H1 (cell line): ENCODE measurements around the gene PRMT2. TPM values are rescaled to one million over a fixed set of nuclear protein-coding genes. Genes with fewer than 3 reads are reported as not detected.
"Not testable (repeated sequence)": the region's sequence is repeated elsewhere in the genome, so short reads cannot be mapped to it uniquely, and the experiment has no call there.

Experiments
- CTCF ChIA-PET: fragments of 300-600 bp; sonication (Branson Sonifier 250); formaldehyde crosslinking; loops from one replicate; lab custom pipeline; 2021; ENCODE audit not compliant: partially characterized antibody; lab: Charles Lee
- POLR2A ChIA-PET: fragments of 300-600 bp; sonication (Branson Sonifier 250); formaldehyde crosslinking; loops from one replicate; lab custom pipeline; 2021; ENCODE audit warnings: inconsistent platforms; ENCODE audit not compliant: partially characterized antibody; lab: Charles Lee
- DNase-seq, 2 experiments: peaks; one replicate each; pipeline versions ENCODE4 v3.0.0 to v3.0.0-alpha.2; 2010 to 2022; ENCODE audit warnings: low spot score in 2 of 2, low read depth in 1 of 2, mixed read lengths in 1 of 2
- FAIRE-seq: peaks from 2 replicates; lab custom pipeline; 2011; peaks lifted over from hg19 to GRCh38; lab: Jason Lieb, UNC
- H2AFZ ChIP-seq: 2 replicates; pipeline ENCODE4 v1.8.1; 2012; ENCODE audit warnings: low read length, inconsistent platforms
- H2AK5ac ChIP-seq: 2 replicates; pipeline ENCODE4 v1.6.1; 2013; ENCODE audit warnings: low read depth, low read length
- H2BK120ac ChIP-seq: replicated peaks from 2 replicates; pipeline ENCODE3; 2013; ENCODE audit warnings: low read depth, low read length, inconsistent platforms
- H2BK12ac ChIP-seq: 2 replicates; pipeline ENCODE4 v1.6.1; 2013; ENCODE audit warnings: low read depth, low read length
- H2BK15ac ChIP-seq: 2 replicates; pipeline ENCODE4 v1.6.1; 2013; ENCODE audit warnings: low read length
- H2BK20ac ChIP-seq: 2 replicates; pipeline ENCODE4 v1.6.1; 2013; ENCODE audit warnings: low read length
- H2BK5ac ChIP-seq: 2 replicates; pipeline ENCODE4 v1.6.1; 2013; ENCODE audit warnings: low read depth, low read length
- H3K14ac ChIP-seq: 2 replicates; pipeline ENCODE4 v1.6.1; 2013; ENCODE audit warnings: inconsistent platforms; ENCODE audit not compliant: insufficient read length
- H3K18ac ChIP-seq: 2 replicates; pipeline ENCODE4 v1.6.1; 2013; ENCODE audit warnings: low read length; ENCODE audit errors: extremely low read depth
- H3K23ac ChIP-seq: 2 replicates; pipeline ENCODE4 v1.6.1; 2013; ENCODE audit warnings: inconsistent platforms; ENCODE audit not compliant: insufficient read length
- H3K23me2 ChIP-seq: 2 replicates; pipeline ENCODE4 v1.6.1; 2013; ENCODE audit warnings: low read depth, low read length
- H3K27ac ChIP-seq: 2 replicates; pipeline ENCODE4 v1.6.1; 2011; ENCODE audit warnings: low read depth, low read length, inconsistent platforms
- H3K27me3 ChIP-seq, 4 experiments: replicated peaks in 1 of 4; 1 replicate in 1 of 4; 2 replicates in 3 of 4; pipeline versions ENCODE4 v1.6.1 to v1.8.1; 2011 to 2013; ENCODE audit warnings: low read length in 3 of 4, mild to moderate bottlenecking in 3 of 4, inconsistent platforms in 2 of 4, mixed read lengths in 2 of 4, moderate library complexity in 1 of 4; ENCODE audit not compliant: control insufficient read depth in 3 of 4, insufficient read depth in 3 of 4; ENCODE audit errors: extremely low read depth in 1 of 4
- H3K36me3 ChIP-seq, 4 experiments: 2 replicates each; pipeline versions ENCODE4 v1.6.1 to v1.8.1; 2011 to 2013; ENCODE audit warnings: mild to moderate bottlenecking in 4 of 4, low read length in 3 of 4, moderate library complexity in 2 of 4, control low read depth in 1 of 4, inconsistent platforms in 1 of 4; ENCODE audit not compliant: insufficient read depth in 4 of 4, control insufficient read depth in 2 of 4
- H3K4ac ChIP-seq: replicated peaks from 2 replicates; pipeline ENCODE3; 2013; ENCODE audit warnings: low read length, low read depth, mixed read lengths, inconsistent platforms; ENCODE audit not compliant: insufficient read length
- H3K4me1 ChIP-seq, 4 experiments: replicated peaks in 1 of 4; 1 replicate in 1 of 4; 2 replicates in 3 of 4; pipeline versions ENCODE4 v1.6.1 to v1.8.1; 2011 to 2013; ENCODE audit warnings: low read length in 3 of 4, inconsistent platforms in 2 of 4, mixed read lengths in 1 of 4; ENCODE audit not compliant: insufficient read depth in 4 of 4, control insufficient read depth in 3 of 4
- H3K4me2 ChIP-seq, 2 experiments: 2 replicates each; pipeline versions ENCODE4 v1.6.1 to v1.8.1; 2011 to 2013; ENCODE audit warnings: low read depth in 2 of 2, low read length in 2 of 2, control low read depth in 1 of 2, inconsistent platforms in 1 of 2, mild to moderate bottlenecking in 1 of 2; ENCODE audit not compliant: insufficient read depth in 1 of 2
- H3K4me3 ChIP-seq, 4 experiments: fragments of 200-600, 300-600 bp in 1 of 4; sonication (generic), shearing (Covaris generic), sonication (Bioruptor Twin) in 1 of 4; 2 replicates each; pipeline versions ENCODE4 v1.5.1 to v1.8.1; 2011 to 2016; ENCODE audit warnings: low read length in 4 of 4, low read depth in 3 of 4, control low read depth in 2 of 4, inconsistent platforms in 2 of 4, mild to moderate bottlenecking in 2 of 4, mixed read lengths in 1 of 4, moderate library complexity in 1 of 4; ENCODE audit not compliant: insufficient read depth in 2 of 4; ENCODE audit errors: extremely low read depth in 1 of 4
- H3K56ac ChIP-seq: replicated peaks from 2 replicates; pipeline ENCODE3; 2013; ENCODE audit warnings: low read depth, mild to moderate bottlenecking, mixed read lengths, low read length, inconsistent platforms; ENCODE audit not compliant: insufficient read length
- H3K79me1 ChIP-seq: 2 replicates; pipeline ENCODE4 v1.6.1; 2013; ENCODE audit warnings: low read depth, low read length, control low read depth
- H3K79me2 ChIP-seq, 2 experiments: 2 replicates each; pipeline versions ENCODE4 v1.6.1 to v1.8.1; 2012 to 2013; ENCODE audit warnings: low read length in 2 of 2, mild to moderate bottlenecking in 2 of 2, inconsistent platforms in 1 of 2; ENCODE audit not compliant: insufficient read depth in 2 of 2, control insufficient read depth in 1 of 2
- H3K9ac ChIP-seq, 4 experiments: replicated peaks in 1 of 4; 1 replicate in 1 of 4; 2 replicates in 3 of 4; pipeline versions ENCODE4 v1.6.1 to v1.8.1; 2011 to 2013; ENCODE audit warnings: low read depth in 3 of 4, low read length in 3 of 4, control low read depth in 2 of 4, mild to moderate bottlenecking in 2 of 4, moderate library complexity in 2 of 4, inconsistent platforms in 1 of 4; ENCODE audit errors: extremely low read depth in 1 of 4
- H3K9me3 ChIP-seq, 2 experiments: 2 replicates each; pipeline versions ENCODE4 v1.6.1 to v1.8.1; 2012 to 2013; ENCODE audit warnings: mild to moderate bottlenecking in 2 of 2, moderate library complexity in 2 of 2, control low read depth in 1 of 2, inconsistent platforms in 1 of 2, low read depth in 1 of 2, low read length in 1 of 2, mixed read lengths in 1 of 2; ENCODE audit not compliant: insufficient read depth in 2 of 2
- H4K20me1 ChIP-seq, 2 experiments: replicated peaks in 1 of 2; 2 replicates each; pipeline versions ENCODE3 to v1.8.1; 2011 to 2013; ENCODE audit warnings: inconsistent platforms in 2 of 2, low read length in 2 of 2, mild to moderate bottlenecking in 1 of 2; ENCODE audit not compliant: insufficient read depth in 2 of 2, control insufficient read depth in 1 of 2
- H4K5ac ChIP-seq: 2 replicates; pipeline ENCODE4 v1.6.1; 2013; ENCODE audit warnings: low read length, low read depth, mixed read lengths, inconsistent platforms; ENCODE audit not compliant: insufficient read length
- H4K8ac ChIP-seq: 2 replicates; pipeline ENCODE4 v1.8.0; 2013; ENCODE audit warnings: mild to moderate bottlenecking, moderate library complexity, low read length, inconsistent platforms; ENCODE audit not compliant: insufficient read depth; ENCODE audit errors: extremely low read depth
- H4K91ac ChIP-seq: replicated peaks from 2 replicates; pipeline ENCODE3; 2013; ENCODE audit warnings: low read length, mixed read lengths, inconsistent platforms; ENCODE audit not compliant: insufficient read length
- WGBS, 2 experiments: shearing (Covaris generic) in 1 of 2; methylation state at CpG; one replicate each; pipeline versions ENCODE4 v1.1.6 to v1.1.7; 2013 to 2015; ENCODE audit warnings: low lambda C conversion rate in 2 of 2, mixed read lengths in 2 of 2, inconsistent platforms in 1 of 2, low coverage in 1 of 2, missing lambda C conversion rate in 1 of 2; ENCODE audit not compliant: insufficient replicate concordance in 2 of 2, insufficient coverage in 1 of 2, insufficient read length in 1 of 2; ENCODE audit errors: extremely low coverage in 1 of 2, missing lambda C conversion rate in 1 of 2; 5-methylcytosine and 5-hydroxymethylcytosine counted together
- polyA plus RNA-seq, 7 experiments: library from polyadenylated mRNA; depleted of rRNA in 3 of 7; stranded (reverse) in 5 of 7; unstranded in 2 of 7; fragments of >200 nt in 5 of 7; fragments of 200-250 nt in 2 of 7; gene quantifications; 1 replicate in 5 of 7; 2 replicates in 1 of 7; 4 replicates in 1 of 7; pipeline versions ENCODE4 v1.2.1 to v1.2.3, GENCODE V29; 2011 to 2013; ENCODE audit warnings: missing spikeins in 2 of 7, mixed read lengths in 2 of 7
- total RNA-seq: library from RNA; stranded (reverse); fragmentation: NEBNext Ultra II Directional; extraction: Animal tissue kit (Norgen Biotek cat#: 25700); gene quantifications from 2 replicates; pipeline ENCODE4 v1.2.1, GENCODE V29; 2021

Gene PRMT2
- total and polyA plus RNA-seq, 2 of the 8 experiments (the other 6 are each of a cell fraction or from before 2014, with no cell fraction given) = 45.8 to 59.2 TPM

DNA sequence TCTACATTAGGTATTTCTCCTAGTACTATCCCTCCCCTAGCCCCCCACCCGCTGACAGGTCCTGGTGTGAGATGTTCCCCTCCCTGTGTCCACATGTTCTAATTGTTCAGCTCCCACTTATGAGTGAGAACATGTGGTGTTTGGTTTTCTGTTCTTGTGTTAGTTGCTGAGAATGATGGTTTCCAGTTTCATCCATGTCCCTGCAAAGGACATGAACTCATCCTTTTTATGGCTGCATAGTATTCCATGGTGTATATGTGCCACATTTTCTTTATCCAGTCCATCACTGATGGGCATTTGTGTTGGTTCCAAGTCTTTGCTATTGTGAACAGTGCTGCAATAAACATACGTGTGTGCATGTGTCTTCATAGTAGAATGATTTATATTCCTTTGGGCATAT lies 4.6 kb upstream of the PRMT2 start:
- FAIRE-seq, H2BK5ac ChIP-seq: not testable (repeated sequence)

More for the DNA sequence above, 4.6 kb upstream of the PRMT2 start:
- H2AFZ ChIP-seq, H3K18ac ChIP-seq, H3K27ac ChIP-seq, H4K20me1 ChIP-seq, H3K9ac ChIP-seq, H2BK20ac ChIP-seq, H2BK12ac ChIP-seq, H3K23me2 ChIP-seq, H3K23ac ChIP-seq, H3K4me3 ChIP-seq, H3K4me1 ChIP-seq, H3K14ac ChIP-seq, H3K79me1 ChIP-seq, H3K4me2 ChIP-seq, CTCF ChIA-PET, H2BK15ac ChIP-seq, H4K8ac ChIP-seq, H3K27me3 ChIP-seq, DNase-seq, H3K79me2 ChIP-seq, H3K4ac ChIP-seq, H3K56ac ChIP-seq, H3K9me3 ChIP-seq, H3K36me3 ChIP-seq, H4K5ac ChIP-seq, POLR2A ChIA-PET, H2AK5ac ChIP-seq, H2BK120ac ChIP-seq, H4K91ac ChIP-seq: not testable (repeated sequence)
- WGBS, 2 experiments = 91% methylated on average over 2 of the region's 2 CpGs; no CpG with 5 or more reads in 1 of the 2 experiments
